Gastrocnemius medialis (tissue), 4 donors: Measurements from ENCODE around the gene STAMBPL1.

Source experiments
- CTCF ChIP-seq, 5 experiments: fragments of 450-650 bp in 3 of 5; fragments of 200-600 bp in 2 of 5; sonication (generic) in 2 of 5; IDR thresholded peaks in 4 of 5; conservative IDR thresholded peaks in 1 of 5; 1 replicate in 4 of 5; 2 replicates in 1 of 5; pipeline ENCODE4 v1.5.1; 2016 to 2019; ENCODE audit warnings: antibody characterized with exemption in 5 of 5, mild to moderate bottlenecking in 3 of 5, moderate library complexity in 3 of 5
- POLR2A ChIP-seq, 2 donors: fragments of 450-650 bp; IDR thresholded peaks; one replicate each; pipeline ENCODE4 v1.6.1; 2017; ENCODE audit warnings: antibody characterized with exemption in 2 of 2, mild to moderate bottlenecking in 2 of 2, moderate library complexity in 2 of 2

- TF ChIP-seq CTCF (IDR thresholded peaks at IDR 0.05 in 4 of 5, conservative IDR thresholded peaks at IDR 0.05 in 1 of 5) (no peak), POLR2A (IDR thresholded peaks at IDR 0.05) (no peak)
Observed at GRCh38 chr10:88854684-88855083, 25.4 kb upstream of the STAMBPL1 start.
